ENCODE results near the gene CIRBP. TPM values are rescaled to one million over a fixed set of nuclear protein-coding genes. Genes with fewer than 3 reads are reported as not detected.

CIRBP gene
- total RNA-seq, 1 donor from 2014 or later: 370 TPM

DNA sequence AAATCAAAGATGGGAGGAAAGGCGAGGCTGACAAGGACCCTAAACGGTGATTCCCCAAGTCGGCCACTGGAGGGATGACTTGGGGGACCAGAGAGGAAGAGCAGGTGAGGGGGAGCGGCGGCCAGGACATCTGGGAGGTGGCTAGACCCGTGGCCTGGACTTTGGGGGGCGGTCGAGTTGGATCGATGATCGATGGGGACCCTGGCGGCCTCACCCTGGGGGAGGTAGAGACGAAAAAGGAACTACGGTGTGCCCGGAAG, 7.7 kb upstream of the CIRBP start:
- Histone ChIP-seq H3K36me3 (ENCODE audit: control insufficient read depth, insufficient read depth, low read length) (peaks cover 7% of the 10 kb centered on the region), H3K27me3 (ENCODE audit: control insufficient read depth, insufficient read depth, low read length) (no peaks in the 10 kb centered on the region), H3K4me3 (ENCODE audit: low read depth, low read length) (peak overlapping the region; percentile 75)
- TF ChIP-seq, protein P1, sequence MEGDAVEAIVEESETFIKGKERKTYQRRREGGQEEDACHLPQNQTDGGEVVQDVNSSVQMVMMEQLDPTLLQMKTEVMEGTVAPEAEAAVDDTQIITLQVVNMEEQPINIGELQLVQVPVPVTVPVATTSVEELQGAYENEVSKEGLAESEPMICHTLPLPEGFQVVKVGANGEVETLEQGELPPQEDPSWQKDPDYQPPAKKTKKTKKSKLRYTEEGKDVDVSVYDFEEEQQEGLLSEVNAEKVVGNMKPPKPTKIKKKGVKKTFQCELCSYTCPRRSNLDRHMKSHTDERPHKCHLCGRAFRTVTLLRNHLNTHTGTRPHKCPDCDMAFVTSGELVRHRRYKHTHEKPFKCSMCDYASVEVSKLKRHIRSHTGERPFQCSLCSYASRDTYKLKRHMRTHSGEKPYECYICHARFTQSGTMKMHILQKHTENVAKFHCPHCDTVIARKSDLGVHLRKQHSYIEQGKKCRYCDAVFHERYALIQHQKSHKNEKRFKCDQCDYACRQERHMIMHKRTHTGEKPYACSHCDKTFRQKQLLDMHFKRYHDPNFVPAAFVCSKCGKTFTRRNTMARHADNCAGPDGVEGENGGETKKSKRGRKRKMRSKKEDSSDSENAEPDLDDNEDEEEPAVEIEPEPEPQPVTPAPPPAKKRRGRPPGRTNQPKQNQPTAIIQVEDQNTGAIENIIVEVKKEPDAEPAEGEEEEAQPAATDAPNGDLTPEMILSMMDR (IDR thresholded peaks at IDR 0.05; ENCODE audit: insufficient read depth, low read length, severe bottlenecking): peak; percentile 13
- FAIRE-seq (no peak), DNase-seq (ENCODE audit: low read depth) (no peak)

DNA sequence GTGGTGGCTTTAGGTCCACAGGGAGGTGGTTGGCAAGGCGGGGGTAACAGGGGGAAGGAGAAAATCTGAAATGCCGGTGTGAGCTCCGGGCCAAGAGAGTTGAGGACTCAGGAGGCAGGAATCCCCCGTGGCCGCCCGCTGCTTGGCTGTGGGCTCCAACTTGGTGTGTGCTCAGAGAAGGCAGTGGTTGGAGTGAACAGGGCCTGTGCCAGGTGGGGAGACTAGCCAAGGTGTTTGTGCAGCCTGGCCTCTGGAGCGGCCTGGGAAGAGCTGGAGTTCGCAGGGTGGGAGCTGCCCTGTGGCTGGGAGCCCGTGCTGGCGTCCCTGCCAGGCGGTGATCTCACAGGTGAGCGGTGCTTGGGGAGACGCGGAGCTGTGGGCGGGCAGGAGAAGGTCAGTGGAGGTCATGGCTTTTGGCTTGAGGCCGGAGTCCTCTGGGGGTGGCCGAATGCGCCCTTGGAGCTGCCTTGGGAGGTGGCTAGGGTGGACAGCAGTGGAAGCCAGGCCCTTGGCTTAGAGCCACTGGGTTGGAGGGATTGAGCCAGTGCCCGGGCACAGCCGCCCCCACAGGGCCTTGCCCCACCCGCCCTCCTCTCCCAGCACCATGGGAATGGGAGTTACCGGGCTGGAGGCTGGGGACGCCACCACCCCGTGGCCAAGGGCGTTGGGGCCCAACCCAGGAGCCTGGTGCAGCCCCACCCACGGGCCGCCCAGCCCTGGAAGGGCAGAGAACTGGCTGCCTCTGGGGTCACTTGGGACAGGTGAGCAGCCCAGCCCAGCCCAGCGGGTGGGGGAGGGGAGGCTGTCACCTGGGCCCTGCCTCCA, 7.1 kb upstream of the CIRBP start:
- FAIRE-seq: no peak
- DNase-seq (ENCODE audit: low read depth): no peak
- TF ChIP-seq, protein P1 (IDR thresholded peaks at IDR 0.05; ENCODE audit: insufficient read depth, low read length, severe bottlenecking): no peak
- Histone ChIP-seq H3K36me3 (ENCODE audit: control insufficient read depth, insufficient read depth, low read length) (peaks cover 2% of the 10 kb centered on the region), H3K4me3 (ENCODE audit: low read depth, low read length) (peak overlapping the region; percentile 75), H3K27me3 (ENCODE audit: control insufficient read depth, insufficient read depth, low read length) (no peaks in the 10 kb centered on the region)

DNA sequence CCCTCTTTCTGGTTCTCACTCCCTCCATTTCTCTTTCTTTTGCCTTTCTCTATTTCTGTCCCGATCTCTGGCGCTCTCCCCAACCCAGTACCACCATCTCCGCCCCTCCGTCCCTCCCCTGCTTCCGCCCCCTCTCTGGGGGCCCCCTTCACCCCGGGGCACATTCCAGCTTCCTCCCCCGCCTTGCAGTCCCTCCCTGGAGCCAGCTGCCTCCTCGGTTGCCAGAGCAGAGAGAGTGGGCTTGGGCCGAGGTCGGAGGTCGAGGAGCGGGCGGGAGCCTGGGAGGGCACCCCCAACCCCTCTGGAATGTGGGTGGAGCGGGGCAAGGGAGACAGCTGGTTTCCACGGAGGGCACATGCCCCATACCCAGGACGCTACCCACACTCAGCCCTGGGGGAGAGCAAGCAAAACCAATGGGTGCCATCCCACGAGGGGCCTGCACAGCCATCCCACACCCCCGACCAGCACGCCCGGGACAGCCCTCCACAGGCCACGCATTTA, 6.5 kb upstream of the CIRBP start:
- TF ChIP-seq, protein P1 (IDR thresholded peaks at IDR 0.05; ENCODE audit: insufficient read depth, low read length, severe bottlenecking): no peak
- Histone ChIP-seq H3K4me3 (ENCODE audit: low read depth, low read length) (peak overlapping the region; percentile 75), H3K36me3 (ENCODE audit: control insufficient read depth, insufficient read depth, low read length) (no peaks in the 10 kb centered on the region), H3K27me3 (ENCODE audit: control insufficient read depth, insufficient read depth, low read length) (no peaks in the 10 kb centered on the region)
- no peak for DNase-seq (ENCODE audit: low read depth)
- FAIRE-seq: no peak

DNA sequence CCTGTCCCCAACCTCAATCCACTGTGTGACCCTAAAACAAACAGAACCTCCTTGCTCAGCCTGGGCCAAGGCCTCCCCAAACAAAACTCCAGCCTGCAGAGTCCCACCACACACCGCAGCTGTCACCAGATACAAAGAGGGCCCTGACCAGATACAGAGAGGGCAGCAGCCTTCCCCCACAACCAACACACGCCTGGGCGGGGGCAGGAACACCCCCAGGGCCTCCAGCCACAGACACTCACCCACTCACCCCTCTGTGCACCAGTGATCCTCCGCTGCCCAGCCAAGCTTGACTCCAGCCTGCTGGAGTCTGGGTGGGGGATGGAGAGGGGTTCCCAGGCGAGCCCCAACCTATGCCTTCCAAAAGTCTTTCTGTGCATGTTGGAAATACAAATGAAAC, 5.9 kb upstream of the CIRBP start:
- TF ChIP-seq, protein P1 (IDR thresholded peaks at IDR 0.05; ENCODE audit: insufficient read depth, low read length, severe bottlenecking): no peak
- H3K36me3 ChIP-seq (ENCODE audit: control insufficient read depth, insufficient read depth, low read length): no peaks in the 10 kb centered on the region
- H3K4me3 ChIP-seq (ENCODE audit: low read depth, low read length): no peak overlapping the region
- H3K27me3 ChIP-seq (ENCODE audit: control insufficient read depth, insufficient read depth, low read length): no peaks in the 10 kb centered on the region
- no peak for FAIRE-seq
- no peak for DNase-seq (ENCODE audit: low read depth)

DNA sequence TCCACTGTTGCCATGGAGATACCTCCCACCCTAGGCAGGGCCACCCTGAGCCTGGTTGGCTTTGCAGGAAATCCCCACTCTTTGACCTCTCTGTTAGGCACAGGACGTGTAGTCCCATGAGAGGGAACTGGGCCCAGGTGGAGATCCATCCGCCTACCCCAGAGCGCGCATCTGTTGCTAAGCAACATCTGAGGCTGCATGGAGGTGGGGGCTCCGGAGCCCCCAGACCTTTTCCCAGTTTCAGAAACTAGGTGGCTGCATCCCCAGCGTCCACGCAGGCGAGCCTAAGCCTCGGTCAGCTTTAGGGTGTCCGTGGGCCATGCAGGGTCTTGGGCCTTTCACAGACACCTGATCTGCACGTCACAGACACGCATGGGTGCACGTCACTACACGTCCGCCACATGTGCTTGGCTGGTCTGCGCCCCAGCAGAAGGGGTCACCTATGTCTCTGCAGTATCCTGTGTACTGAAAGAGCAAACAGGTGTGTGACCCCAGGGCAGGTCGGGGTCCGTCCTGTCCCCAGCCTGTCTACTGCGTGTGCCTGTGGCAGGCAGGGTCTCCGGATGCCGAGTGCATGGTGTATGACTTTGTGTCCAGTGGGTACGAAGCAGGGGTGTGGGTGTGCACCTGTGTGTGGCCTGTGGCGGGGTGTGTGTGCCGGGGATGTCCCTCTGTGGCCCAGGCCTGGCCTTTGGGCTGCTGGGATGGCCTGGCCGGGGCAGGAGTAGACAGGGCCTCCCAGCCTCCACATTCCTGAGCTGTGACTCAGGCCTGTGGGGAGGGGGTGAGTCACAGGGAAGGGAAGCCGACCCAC, 4.1 kb upstream of the CIRBP start:
- FAIRE-seq (no peak), DNase-seq (ENCODE audit: low read depth) (peak; percentile 70)
- TF ChIP-seq, protein P1 (IDR thresholded peaks at IDR 0.05; ENCODE audit: insufficient read depth, low read length, severe bottlenecking): no peak
- H3K4me3 ChIP-seq (ENCODE audit: low read depth, low read length): no peak overlapping the region
- H3K36me3 ChIP-seq (ENCODE audit: control insufficient read depth, insufficient read depth, low read length): no peaks in the 10 kb centered on the region
- no peaks in the 10 kb centered on the region for H3K27me3 ChIP-seq (ENCODE audit: control insufficient read depth, insufficient read depth, low read length)

Data from bronchial epithelial cell (primary cell).